ENCODE data around the gene STK32C. TPM values are rescaled to one million over a fixed set of nuclear protein-coding genes. Genes with fewer than 3 reads are reported as not detected.

The STK32C gene
- total RNA-seq, 1 experiment from 2014 or later: 28.3 TPM

DNA sequence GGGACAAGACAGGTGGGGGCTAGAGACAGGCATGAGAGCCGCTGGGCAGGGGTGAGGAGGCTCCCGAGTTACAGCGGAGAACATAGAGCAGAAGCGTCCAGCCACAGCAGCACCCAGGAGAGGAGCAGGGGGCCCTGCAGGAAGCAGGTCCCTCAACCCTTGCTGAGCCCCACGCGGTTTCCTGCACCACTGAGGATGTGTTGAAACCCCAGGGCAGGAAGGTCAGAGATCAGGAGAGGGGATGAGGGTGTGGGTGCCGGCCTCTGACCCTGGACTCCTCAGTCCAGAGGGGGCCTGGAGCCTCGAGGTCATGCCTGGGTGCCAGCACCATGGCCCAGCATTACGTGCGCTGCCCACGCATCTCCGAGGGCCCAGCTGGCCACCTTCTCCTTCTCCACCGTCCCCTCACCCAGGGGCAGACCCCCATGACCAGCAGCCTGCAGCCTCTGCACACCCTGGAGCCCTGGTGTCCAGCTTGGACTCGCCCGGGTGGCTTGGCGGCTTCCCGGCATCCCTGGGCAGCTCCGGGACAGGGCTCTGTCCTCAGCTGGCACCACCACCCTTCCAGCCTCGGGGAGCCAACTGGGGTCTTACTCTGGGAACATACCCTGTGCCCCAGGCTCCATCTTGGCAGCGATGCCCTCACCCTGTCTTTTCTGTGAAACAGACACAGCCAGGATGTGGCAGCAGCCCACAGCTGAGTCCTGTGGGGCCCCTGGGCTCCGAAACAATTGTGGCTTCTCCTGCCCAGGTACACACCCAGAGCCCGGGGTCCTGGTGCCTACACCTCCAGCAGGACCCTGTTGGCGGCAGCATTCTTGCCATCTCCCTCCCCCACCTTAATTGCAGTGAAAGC is 52.0 kb downstream of the STK32C start:
- in situ Hi-C loops (cut with HindIII; ENCODE audit: low sequenced_read_pairs): no loop called here
- DNase-seq (ENCODE audit: low spot score): no peak

DNA sequence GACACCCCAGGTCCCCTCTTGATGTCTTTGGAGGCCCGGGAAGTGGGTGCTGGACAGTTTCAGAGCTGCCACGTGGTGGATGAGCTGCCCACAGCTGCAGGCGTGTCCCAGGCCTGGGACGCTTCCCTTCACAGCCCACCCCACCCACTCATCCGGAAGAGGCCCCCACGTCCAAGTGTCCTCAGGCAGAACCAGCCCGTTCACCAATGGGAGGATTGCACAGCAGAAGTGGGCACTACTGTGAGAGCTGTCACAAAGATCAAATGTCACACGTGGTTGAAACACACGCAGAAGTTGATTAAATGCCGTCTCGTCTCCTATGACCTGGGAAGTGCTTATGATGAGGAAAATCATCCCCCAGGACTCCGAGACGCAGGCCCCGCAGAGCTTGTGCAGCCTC is 52.9 kb downstream of the STK32C start:
- in situ Hi-C loops (cut with HindIII; ENCODE audit: low sequenced_read_pairs): no loop called here
- DNase-seq (ENCODE audit: low spot score): no peak

DNA sequence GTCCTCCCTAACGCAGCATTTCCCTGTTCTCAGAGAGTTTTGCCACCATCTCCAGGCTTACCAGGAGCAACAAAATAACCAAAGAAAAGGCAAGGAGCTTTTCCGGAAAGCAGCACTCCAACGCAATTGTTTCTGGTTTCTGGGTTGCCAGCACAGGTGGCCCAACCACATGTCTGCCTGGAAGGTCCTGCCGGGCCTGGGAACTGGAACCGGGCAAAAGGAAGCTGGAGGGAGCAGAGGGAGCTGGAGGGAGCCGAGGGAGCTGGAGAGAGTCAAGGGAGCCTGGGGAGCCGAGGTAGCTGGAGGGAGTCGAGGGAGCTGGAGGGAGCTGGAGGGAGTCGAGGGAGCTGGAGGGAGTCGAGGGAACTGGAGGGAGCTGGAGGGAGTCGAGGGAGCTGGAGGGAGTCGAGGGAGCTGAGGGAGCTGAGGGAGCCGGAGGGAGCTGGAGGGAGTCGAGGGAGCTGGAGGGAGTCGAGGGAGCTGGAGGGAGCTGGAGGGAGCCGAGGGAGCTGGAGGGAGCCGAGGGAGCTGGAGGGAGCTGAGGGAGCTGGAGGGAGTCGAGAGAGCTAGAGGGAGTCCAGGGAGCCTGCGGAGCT is 54.6 kb downstream of the STK32C start:
- DNase-seq (ENCODE audit: low spot score): peak; percentile 81
- in situ Hi-C loops (cut with HindIII; ENCODE audit: low sequenced_read_pairs): no loop called here

DNA sequence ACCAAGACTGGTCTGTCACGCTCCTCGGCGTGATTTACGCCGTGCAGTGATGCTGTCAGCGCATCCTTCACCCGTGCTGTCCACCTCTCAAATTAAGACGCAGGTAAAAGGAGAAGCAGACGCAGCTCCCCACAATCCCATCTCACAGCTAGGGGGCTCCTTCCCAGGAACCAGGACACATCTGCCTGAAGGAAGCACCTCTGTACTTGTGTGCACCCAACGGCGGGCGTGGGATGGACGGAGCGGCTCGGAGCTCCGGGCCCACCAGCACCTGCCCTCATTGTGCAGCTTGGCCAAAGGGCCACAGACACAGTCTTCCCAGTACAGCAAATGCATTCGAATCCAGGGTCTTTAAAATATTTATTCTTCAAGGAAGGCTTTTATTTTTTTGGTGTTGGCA is 55.3 kb downstream of the STK32C start:
- no peak for DNase-seq (ENCODE audit: low spot score)
- in situ Hi-C loops (cut with HindIII; ENCODE audit: low sequenced_read_pairs): no loop called here

DNA sequence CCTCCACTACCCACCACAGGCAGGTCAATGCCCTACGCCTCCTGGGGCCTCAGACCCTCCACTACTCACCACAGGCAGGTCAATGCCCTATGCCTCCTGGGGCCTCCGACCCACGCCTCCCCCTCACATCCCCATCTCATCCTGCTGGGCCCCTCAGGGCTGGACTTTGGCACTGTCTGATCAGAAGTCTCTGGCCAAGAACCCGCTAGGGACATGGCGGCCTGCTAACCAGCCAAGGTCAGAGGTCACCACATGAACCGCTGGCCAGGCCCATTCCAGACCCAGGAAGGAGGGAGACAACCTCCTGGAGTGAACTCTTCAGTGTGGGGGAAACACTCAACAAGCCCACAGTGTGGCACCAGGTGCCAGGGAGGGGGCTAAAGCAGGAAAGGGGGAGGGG is 55.8 kb downstream of the STK32C start:
- in situ Hi-C loops (cut with HindIII; ENCODE audit: low sequenced_read_pairs): no loop called here
- no peak for DNase-seq (ENCODE audit: low spot score)

DNA sequence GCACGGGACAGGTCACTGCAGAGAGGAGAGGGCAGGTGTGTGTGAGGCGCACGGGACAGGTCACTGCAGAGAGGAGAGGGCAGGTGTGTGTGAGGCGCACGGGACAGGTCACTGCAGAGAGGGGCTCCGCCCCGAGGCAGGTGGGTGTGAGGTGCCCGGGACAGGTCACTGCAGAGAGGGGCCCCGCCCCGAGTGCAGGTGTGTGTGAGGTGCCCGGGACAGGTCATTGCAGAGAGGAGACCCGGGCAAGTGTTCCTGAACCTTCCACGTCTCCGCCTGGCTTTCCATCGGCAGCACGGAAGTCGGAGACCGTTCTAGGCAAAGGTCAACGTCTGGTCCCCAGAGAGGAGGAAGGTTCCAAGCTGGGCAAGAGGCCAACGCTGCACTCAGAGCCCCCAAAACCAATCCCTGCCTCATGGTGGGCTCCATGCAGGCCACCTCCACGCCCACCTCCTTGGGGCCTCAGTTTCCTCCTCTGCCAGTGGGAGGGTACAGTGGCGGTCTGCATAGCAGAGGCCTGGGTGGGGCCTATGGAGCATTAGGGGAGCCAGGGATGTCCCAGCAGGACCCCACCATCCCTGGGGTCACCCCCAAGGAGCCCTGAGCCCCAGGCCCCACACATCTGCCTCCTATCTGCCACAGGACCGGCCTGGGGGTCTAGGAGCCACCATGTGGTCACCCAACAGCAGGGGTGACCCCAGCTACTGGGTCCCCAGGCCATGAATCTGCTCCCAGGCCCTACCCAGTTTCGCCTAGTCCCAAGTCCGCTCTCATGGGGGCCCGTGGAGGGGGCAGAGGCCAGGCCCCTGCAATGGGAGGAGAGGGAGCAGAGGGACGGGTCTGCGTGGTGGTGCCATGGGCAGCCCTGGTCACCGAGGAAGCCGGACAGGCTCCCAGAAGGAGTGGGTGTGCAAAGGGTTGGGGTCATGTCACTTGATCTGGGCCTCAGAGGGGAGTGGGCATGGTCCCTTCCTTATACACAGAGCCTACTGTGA is 57.0 kb downstream of the STK32C start:
- in situ Hi-C loops (cut with HindIII; ENCODE audit: low sequenced_read_pairs): no loop called here
- no peak for DNase-seq (ENCODE audit: low spot score)

DNA sequence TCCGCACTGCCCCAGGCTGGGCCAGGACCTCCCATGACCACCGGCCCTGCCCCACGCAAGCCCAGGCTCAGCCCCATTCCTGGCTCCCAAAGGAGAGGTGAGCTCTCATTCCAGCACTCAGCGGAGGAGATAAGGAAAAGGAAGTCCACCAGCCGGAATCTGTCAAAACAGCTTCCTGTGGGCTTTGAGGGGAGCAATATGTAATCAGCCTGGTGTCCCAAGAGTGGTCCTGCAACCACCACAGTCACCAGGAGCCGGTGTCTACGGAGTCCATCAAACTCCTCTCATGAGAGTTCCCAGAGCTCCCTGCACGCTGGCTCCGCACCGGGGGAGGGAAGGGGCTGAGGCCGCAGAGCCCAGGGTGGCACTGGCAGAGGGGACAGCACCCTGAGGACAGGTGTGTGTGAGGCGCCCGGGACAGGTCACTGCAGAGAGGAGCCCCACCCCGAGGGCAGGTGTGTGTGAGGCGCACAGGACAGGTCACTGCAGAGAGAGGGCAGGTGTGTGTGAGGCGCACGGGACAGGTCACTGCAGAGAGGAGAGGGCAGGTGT is 57.9 kb downstream of the STK32C start:
- in situ Hi-C loops (cut with HindIII; ENCODE audit: low sequenced_read_pairs): no loop called here
- DNase-seq (ENCODE audit: low spot score): no peak

DNA sequence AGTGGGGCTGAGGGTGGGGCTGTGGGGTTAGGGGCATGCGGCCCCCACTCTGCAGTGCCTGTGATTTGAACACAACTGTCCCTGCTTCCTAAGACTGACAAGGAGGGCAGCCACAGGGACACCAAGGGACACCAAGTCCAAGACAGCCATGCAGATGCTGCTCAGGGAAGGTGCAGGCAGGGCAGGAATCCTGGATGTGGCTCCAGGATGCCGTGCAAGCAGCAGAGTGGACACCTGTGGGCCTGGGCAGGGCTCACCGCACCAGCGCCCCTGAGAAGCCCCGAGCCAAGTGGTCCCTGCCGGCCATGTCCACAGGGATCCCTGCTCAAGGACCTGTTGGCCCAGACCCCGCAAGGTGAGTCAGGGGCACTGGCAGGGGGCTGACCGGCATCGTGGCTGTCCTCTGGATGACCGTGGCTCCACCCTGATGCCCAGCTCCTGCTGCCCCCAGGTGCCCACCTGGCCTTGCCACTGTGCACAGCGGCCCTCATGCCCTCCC is 58.5 kb downstream of the STK32C start:
- in situ Hi-C loops (cut with HindIII; ENCODE audit: low sequenced_read_pairs): no loop called here
- DNase-seq (ENCODE audit: low spot score): no peak

DNA sequence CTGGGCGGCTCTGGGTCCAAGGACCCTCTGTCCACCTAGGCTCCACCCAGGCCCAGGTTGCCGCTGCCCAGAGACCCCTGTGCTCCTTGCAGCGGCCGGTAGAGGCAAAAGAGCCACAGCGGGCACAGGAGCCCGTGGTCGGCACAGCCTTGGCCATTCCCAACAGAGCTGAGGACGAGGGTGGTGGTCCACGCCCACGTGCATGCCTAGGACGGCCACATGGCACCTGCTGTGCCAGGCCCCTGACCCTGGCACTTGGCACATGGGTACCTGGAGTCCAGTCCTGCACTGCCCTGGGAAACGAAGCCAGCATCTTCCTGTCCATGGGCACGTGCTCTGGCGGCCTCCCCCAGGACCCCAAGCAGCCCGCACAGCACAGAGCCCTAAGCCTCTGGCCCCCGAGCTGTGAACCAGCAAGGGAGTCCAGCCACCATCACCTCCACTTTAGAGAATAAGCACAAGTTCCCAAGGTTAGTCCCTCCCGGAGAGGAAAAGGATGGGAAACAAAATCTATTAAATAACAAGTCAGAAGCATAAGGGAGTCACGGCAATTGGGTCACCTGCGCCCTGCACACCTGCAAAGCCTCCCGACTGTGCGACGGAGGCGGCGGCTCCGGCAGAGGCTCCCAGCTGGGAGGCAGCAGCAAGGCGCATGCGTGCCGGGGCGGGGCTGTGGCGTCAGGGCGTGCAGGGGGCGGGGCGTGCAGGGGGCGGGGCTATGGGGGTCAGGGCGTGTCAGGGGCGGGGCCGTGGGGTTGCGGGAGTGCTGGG is 59.1 kb downstream of the STK32C start:
- no peak for DNase-seq (ENCODE audit: low spot score)
- in situ Hi-C loops (cut with HindIII; ENCODE audit: low sequenced_read_pairs): no loop called here

DNA sequence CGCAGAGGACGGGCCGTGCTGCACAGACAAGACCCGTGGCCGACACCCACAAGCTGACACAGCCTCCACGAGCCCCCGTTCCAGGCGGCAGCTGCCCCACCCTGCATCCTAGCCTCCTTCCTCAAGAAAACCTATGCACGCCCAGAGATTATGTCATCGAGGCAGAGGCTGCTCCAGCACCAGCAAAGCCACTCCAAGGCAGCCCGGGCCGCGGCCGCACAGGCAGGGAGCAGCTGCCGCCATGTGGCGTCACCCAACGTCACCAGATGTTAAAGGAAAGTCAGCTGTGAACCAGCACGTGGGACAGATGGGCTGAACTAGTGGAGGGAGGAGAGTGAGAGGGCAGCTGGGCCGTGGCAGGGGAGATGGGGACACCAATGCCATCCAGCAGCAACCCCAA is 59.8 kb downstream of the STK32C start:
- in situ Hi-C loops (cut with HindIII; ENCODE audit: low sequenced_read_pairs): no loop called here
- DNase-seq (ENCODE audit: low spot score): no peak

DNA sequence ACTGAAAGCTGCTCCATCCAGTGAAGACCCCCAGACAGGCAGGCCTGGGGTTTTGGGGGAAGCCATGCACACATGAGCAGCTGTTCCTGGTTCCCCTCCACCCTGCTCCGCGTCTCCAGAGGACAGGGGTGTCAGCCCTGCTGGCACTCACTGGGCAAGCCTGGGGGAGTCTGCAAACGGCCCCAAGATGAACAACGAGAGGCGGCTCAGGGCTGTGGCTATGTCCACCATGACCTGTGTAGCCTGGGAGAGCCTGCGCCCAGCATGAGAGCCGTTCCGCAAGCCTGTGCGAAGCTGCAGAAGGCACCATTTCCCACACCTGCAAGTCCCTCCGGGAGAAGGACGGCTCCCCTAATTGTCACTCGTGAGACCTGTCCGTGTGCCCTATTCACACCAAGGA is 61.5 kb downstream of the STK32C start:
- in situ Hi-C loops (cut with HindIII; ENCODE audit: low sequenced_read_pairs): no loop called here
- no peak for DNase-seq (ENCODE audit: low spot score)

DNA sequence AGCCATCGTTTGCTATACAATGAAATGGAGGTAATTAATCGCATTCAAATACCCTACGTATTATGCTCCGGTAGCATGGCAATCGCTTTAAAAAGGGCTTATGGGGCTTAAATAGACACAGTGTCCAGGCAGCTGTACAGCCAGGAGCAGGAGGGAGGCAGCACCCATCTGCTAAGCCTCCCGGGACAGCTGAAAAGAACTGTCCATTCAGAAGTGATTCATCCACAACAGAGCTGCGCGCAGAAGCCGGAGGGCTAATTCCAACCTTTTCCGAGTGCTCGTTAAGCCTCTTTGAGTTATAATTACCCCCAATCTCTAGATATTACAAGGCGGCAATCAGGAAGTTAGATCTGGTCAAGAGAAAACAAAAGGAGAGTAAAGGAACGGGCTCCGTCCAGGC is 62.7 kb downstream of the STK32C start:
- DNase-seq (ENCODE audit: low spot score): no peak
- in situ Hi-C loops (cut with HindIII; ENCODE audit: low sequenced_read_pairs): no loop called here

DNA sequence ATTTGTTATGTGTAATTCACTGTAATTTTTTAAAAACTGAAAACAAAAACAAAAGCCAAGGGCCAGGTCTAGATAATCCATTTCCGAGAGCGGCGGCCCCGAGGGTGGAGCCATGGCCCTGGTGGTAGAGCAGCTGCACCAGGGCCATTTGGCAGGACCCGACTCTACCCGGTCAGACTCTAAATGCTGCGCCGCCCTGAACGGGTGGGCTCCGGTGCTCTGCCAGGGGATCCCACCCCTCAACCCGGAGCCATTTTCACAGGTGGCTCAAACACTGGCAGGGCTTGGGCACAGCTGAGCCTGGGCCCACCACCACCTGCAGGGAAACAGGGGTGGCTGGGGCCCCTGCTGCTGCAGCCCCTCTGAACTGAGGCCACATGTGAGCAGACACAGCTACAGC is 64.1 kb downstream of the STK32C start:
- in situ Hi-C loops (cut with HindIII; ENCODE audit: low sequenced_read_pairs): no loop called here
- no peak for DNase-seq (ENCODE audit: low spot score)

DNA sequence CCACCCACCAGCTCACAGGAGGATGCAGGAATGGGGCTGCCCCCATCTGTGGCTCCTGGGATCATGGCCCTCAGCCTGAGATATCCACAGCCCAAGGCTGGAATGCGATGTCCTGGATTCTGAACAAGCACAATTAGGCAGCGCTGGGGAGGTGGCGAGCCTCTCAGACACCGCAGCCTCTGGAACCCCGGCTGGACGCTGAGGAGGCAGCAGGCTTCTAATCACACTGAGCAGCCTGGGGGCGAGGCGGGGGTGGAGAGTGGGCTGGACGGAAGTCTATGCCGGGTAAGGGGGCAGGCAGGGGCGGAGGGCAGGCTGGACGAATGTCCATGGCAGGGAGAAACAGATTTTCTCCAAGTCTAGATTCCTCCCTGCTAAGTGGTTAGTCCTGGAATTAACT is 64.6 kb downstream of the STK32C start:
- in situ Hi-C loops (cut with HindIII; ENCODE audit: low sequenced_read_pairs): no loop called here
- no peak for DNase-seq (ENCODE audit: low spot score)

DNA sequence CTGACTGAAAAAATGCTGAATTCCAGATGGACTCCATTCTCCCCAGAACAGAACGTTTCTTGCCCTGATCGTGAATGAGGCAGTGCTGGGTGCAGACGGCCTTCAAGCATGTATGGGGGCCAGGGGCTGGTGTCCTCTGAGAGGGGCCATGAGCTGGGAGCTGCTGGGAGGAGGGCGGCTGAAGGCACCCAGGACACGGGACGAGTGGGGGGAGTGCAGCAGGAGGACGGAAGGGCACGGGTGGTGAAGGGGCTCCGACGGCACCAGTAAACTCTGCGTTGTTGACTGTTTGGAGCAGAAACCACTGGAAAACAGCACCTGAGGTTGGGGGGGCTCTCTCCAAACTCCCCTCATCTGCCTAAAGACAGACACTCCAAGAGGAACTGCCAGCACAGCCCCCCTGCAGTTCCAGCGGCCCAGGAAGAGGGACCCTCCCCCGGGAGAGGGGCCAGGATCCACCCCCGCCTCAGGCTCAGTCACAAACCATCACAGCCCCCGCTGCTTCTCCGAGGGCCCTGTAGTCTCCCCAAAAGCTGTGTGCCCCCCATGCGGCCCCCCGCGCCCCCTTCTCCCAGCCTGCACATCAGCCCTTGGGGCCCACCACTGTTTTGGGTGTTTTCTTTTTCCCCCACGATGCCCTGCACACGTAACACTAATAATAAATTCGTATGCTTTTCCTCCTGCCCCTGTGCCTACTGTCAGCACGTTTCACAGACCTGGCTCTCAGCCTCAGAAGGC is 65.5 kb downstream of the STK32C start:
- no peak for DNase-seq (ENCODE audit: low spot score)
- in situ Hi-C loops (cut with HindIII; ENCODE audit: low sequenced_read_pairs): no loop called here

DNA sequence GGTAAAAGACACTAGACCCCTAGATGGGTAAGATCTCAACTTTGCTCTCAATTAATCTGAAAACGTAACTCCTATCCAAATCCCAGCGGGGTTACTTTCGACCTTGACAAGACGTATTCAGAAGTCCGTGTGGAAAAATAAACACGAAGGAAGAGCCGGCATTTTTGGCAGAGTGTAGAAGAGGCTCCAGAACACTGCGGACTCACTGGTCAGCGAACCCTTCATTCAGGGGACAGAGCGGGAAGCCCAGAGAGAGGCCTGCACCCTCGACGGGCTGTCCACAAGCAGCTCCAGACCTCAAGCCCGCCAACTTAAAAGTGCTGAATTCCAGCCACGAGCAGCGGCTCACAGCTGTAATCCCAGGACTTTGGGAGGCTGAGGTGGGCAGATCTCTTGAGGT is 66.3 kb downstream of the STK32C start:
- in situ Hi-C loops (cut with HindIII; ENCODE audit: low sequenced_read_pairs): no loop called here

DNA sequence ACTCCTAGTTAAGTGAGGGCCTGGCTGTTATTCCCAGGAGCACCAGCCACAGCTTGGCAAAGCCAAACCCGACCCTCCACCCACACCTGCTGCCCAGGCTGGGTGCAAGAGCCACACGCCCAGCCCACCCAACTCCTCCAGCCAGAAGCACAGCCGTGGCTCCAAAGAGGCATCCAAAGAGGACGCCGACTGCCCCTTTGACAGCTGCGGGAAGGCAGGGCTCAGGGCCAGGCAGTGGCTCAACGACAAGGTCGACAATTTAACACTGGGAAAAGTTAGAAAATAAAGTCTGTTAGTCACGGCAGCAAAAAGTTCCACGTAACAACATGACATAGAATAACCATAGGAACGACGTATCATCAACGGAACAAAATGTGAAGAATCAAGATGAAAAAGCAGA is 66.7 kb downstream of the STK32C start:
- DNase-seq (ENCODE audit: low spot score): no peak
- in situ Hi-C loops (cut with HindIII; ENCODE audit: low sequenced_read_pairs): no loop called here

More for the DNA sequence above, 66.3 kb downstream of the STK32C start:
- no peak for DNase-seq (ENCODE audit: low spot score)

DNA sequence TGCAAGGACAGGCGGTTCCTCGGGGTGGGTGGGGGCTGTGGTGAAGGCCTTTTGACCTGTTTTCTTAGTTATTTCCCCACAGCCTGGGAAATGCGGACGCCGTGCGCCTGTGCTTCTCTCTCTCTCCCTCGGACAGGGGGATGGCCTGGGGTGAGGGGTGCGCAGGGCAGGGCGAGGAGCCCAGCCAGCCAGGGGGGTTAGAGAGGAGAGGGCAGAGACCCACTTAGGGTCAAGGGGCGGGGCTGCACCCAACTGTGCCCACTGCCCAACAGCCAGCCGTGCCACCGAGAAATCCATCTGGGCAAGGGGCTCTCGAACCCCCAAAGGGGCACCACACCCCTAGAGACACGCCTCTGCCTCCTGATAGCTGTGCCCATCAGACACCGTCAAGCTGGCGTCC is 67.2 kb downstream of the STK32C start:
- DNase-seq (ENCODE audit: low spot score): no peak
- in situ Hi-C loops (cut with HindIII; ENCODE audit: low sequenced_read_pairs): no loop called here

All from G401 (cell line).